GM18499 (cell line): Measurements from ENCODE around the gene MATCAP1.

ENCODE experiments used
- ATAC-seq: cut with Tn5 transposase; IDR thresholded peaks from one replicate; pipeline ENCODE4 v1.9.1; 2021; ENCODE audit warnings: moderate number of reproducible peaks; ENCODE audit not compliant: insufficient read depth, unreplicated experiment

MATCAP1 gene

GRCh38 chr16:67145746-67146145 is 38.0 kb downstream of the MATCAP1 start:
- ATAC-seq = no peak

GRCh38 chr16:67144943-67145342 is 38.8 kb downstream of the MATCAP1 start:
- no peak for ATAC-seq

GRCh38 chr16:67142342-67142741 is 41.4 kb downstream of the MATCAP1 start:
- ATAC-seq = no peak

GRCh38 chr16:67141391-67141790 is 42.4 kb downstream of the MATCAP1 start:
- no peak for ATAC-seq

GRCh38 chr16:67137605-67138004 is 46.2 kb downstream of the MATCAP1 start:
- no peak for ATAC-seq

- ATAC-seq = no peak
Observed at GRCh38 chr16:67129422-67129821, 54.3 kb downstream of the MATCAP1 start.

- ATAC-seq = no peak
Observed at GRCh38 chr16:67128887-67129286, 54.9 kb downstream of the MATCAP1 start.

GRCh38 chr16:67128417-67128816 is 55.3 kb downstream of the MATCAP1 start:
- ATAC-seq = no peak
